A549 (cell line): ENCODE data around the gene DAB2. TPM values are rescaled to one million over a fixed set of nuclear protein-coding genes. Genes with fewer than 3 reads are reported as not detected.

Experiments used
- ATAC-seq, 2 experiments: fragments of 200-7000 bp in 1 of 2; fragments of >200 bp in 1 of 2; cut with Nextera tagmentation in 1 of 2; cut with Tn5 transposase in 1 of 2; 3 replicates each; pipeline versions ENCODE4 v1.8.0 to v1.9.1; 2018 to 2020; ENCODE audit warnings: mild to moderate bottlenecking in 1 of 2, moderate library complexity in 1 of 2
- CTCF ChIA-PET: fragments of 300-600 bp; sonication (Branson Sonifier 250); formaldehyde crosslinking; extraction: SDS; loops from one replicate; lab custom pipeline; 2021; ENCODE audit warnings: antibody characterized with exemption, inconsistent platforms; lab: Yijun Ruan, JAX
- POLR2A ChIA-PET: fragments of 350-600 bp; formaldehyde crosslinking; extraction: SDS; loops from one replicate; lab custom pipeline; 2021; ENCODE audit warnings: antibody characterized with exemption, inconsistent platforms; lab: Yijun Ruan, JAX
- DNase-seq, 2 experiments: peaks; one replicate each; pipeline versions ENCODE4 v3.0.0 to v3.0.0-alpha.2; 2011 to 2016; ENCODE audit warnings: low read depth in 1 of 2, low spot score in 1 of 2
- FAIRE-seq: peaks from 2 replicates; lab custom pipeline; 2011; peaks lifted over from hg19 to GRCh38; lab: Jason Lieb, UNC
- H3K27ac ChIP-seq, 2 experiments: fragments of >200 bp; sonication (Bioruptor Twin); formaldehyde crosslinking; 3 replicates each; pipeline ENCODE4 v1.5.1; 2016 to 2017
- H3K4me1 ChIP-seq: fragments of >200 bp; sonication (Bioruptor Twin); formaldehyde crosslinking; 3 replicates; pipeline ENCODE4 v1.6.1; 2016
- H3K4me2 ChIP-seq: fragments of >200 bp; sonication (Bioruptor Twin); formaldehyde crosslinking; 3 replicates; pipeline ENCODE4 v1.6.1; 2016
- H3K4me3 ChIP-seq: fragments of >200 bp; sonication (Bioruptor Twin); formaldehyde crosslinking; 3 replicates; pipeline ENCODE4 v1.5.1; 2016
- H3K9me3 ChIP-seq: fragments of >200 bp; sonication (Bioruptor Twin); formaldehyde crosslinking; 3 replicates; pipeline ENCODE4 v1.6.1; 2016
- ATOH8 ChIP-seq: fragments of 250-450 bp; sonication (Bioruptor Pico); IDR thresholded peaks from 2 replicates; pipeline ENCODE4 v1.5.0; 2020; ENCODE audit warnings: low read depth, mild to moderate bottlenecking, moderate library complexity
- BHLHE40 ChIP-seq: IDR thresholded peaks from 2 replicates; pipeline ENCODE4 v1.6.1; 2012; ENCODE audit warnings: low read depth, low read length, inconsistent platforms
- CBX2 ChIP-seq: fragments of 200-600 bp; sonication (generic); IDR thresholded peaks from 2 replicates; pipeline ENCODE4 v1.6.1; 2016; ENCODE audit warnings: low read depth, mild to moderate bottlenecking, borderline replicate concordance
- CBX8 ChIP-seq: fragments of 200-600 bp; sonication (generic); IDR thresholded peaks from 2 replicates; pipeline ENCODE4 v1.6.1; 2016
- CEBPB ChIP-seq, 2 experiments: fragments of >200 bp in 1 of 2; sonication (Bioruptor Twin) in 1 of 2; formaldehyde crosslinking in 1 of 2; IDR thresholded peaks; 2 replicates each; pipeline ENCODE4 v1.6.1; 2012 to 2016
- CHD4 ChIP-seq: fragments of 200-600 bp; sonication (generic); IDR thresholded peaks from 2 replicates; pipeline ENCODE4 v1.6.1; 2016; ENCODE audit warnings: antibody characterized with exemption, mild to moderate bottlenecking, borderline replicate concordance
- CTCF ChIP-seq: fragments of >200 bp; sonication (Bioruptor Twin); formaldehyde crosslinking; IDR thresholded peaks from 3 replicates; pipeline ENCODE4 v1.5.1; 2016
- EHF ChIP-seq: fragments of 250-450 bp; sonication (Bioruptor Pico); IDR thresholded peaks from 2 replicates; pipeline ENCODE4 v1.5.0; 2020; ENCODE audit warnings: mild to moderate bottlenecking
- EHMT2 ChIP-seq: fragments of 200-600 bp; sonication (generic); IDR thresholded peaks from 2 replicates; pipeline ENCODE4 v1.6.1; 2016; ENCODE audit warnings: antibody characterized with exemption, low read depth, mild to moderate bottlenecking, moderate library complexity
- EP300 ChIP-seq, 2 experiments: fragments of >200 bp; sonication (Bioruptor Twin); formaldehyde crosslinking; IDR thresholded peaks; 2 replicates in 1 of 2; 3 replicates in 1 of 2; pipeline ENCODE4 v1.6.1; 2016 to 2017
- ESRRA ChIP-seq: fragments of 150-350 bp; IDR thresholded peaks from 2 replicates; pipeline ENCODE4 v1.6.1; 2014; ENCODE audit warnings: mild to moderate bottlenecking, low read length, borderline replicate concordance
- FOSB ChIP-seq: fragments of 250-450 bp; sonication (Bioruptor Pico); IDR thresholded peaks from 2 replicates; pipeline ENCODE4 v1.5.0; 2020; ENCODE audit warnings: mild to moderate bottlenecking, moderate library complexity
- FOXS1 ChIP-seq: fragments of 250-450 bp; sonication (Bioruptor Pico); IDR thresholded peaks from 2 replicates; pipeline ENCODE4 v1.5.0; 2020; ENCODE audit warnings: mild to moderate bottlenecking, moderate library complexity
- HDAC2 ChIP-seq: fragments of 200-600 bp; sonication (generic); IDR thresholded peaks from 2 replicates; pipeline ENCODE4 v1.6.1; 2016
- HES2 ChIP-seq: fragments of >200 bp; sonication (Bioruptor Twin); formaldehyde crosslinking; IDR thresholded peaks from 2 replicates; pipeline ENCODE4 v1.6.1; 2016
- HEYL ChIP-seq: fragments of 250-450 bp; sonication (Bioruptor Pico); IDR thresholded peaks from 2 replicates; pipeline ENCODE4 v1.8.0; 2021; ENCODE audit warnings: mild to moderate bottlenecking, moderate library complexity
- HOXB13 ChIP-seq: fragments of 250-450 bp; sonication (Bioruptor Pico); IDR thresholded peaks from 2 replicates; pipeline ENCODE4 v1.5.0; 2020; ENCODE audit warnings: low read depth, mild to moderate bottlenecking, moderate library complexity
- MAFK ChIP-seq: fragments of 450-650 bp; IDR thresholded peaks from 2 replicates; pipeline ENCODE4 v1.6.1; 2014; ENCODE audit not compliant: partially characterized antibody
- MAZ ChIP-seq: fragments of 150-350 bp; IDR thresholded peaks from 2 replicates; pipeline ENCODE4 v1.6.1; 2014; ENCODE audit warnings: antibody characterized with exemption, low read depth, low read length, borderline replicate concordance
- MYC ChIP-seq: IDR thresholded peaks from 2 replicates; pipeline ENCODE4 v1.6.1; 2012; ENCODE audit warnings: mild to moderate bottlenecking, inconsistent platforms, low read length, improper control_type of control experiment, borderline replicate concordance
- NFE2L2 ChIP-seq: fragments of 150-350 bp; conservative IDR thresholded peaks from 2 replicates; pipeline ENCODE4 v1.6.1; 2014; ENCODE audit warnings: low read length
- PBX3 ChIP-seq: IDR thresholded peaks from 2 replicates; pipeline ENCODE4 v1.6.1; 2012
- PHF8 ChIP-seq: fragments of 200-600 bp; sonication (generic); IDR thresholded peaks from 2 replicates; pipeline ENCODE4 v1.6.1; 2016; ENCODE audit warnings: low read depth, mild to moderate bottlenecking, antibody characterized with exemption, moderate library complexity, borderline replicate concordance
- POLR2A ChIP-seq: IDR thresholded peaks from 2 replicates; pipeline ENCODE4 v1.6.1; 2012; ENCODE audit warnings: mild to moderate bottlenecking, low read length
- POLR2AphosphoS2 ChIP-seq: conservative IDR thresholded peaks from 2 replicates; pipeline ENCODE4 v1.6.1; 2012; ENCODE audit warnings: low read length, improper control_type of control experiment, inconsistent platforms
- RAD21 ChIP-seq, 2 experiments: fragments of >200 bp in 1 of 2; sonication (Bioruptor Twin) in 1 of 2; formaldehyde crosslinking in 1 of 2; IDR thresholded peaks in 1 of 2; conservative IDR thresholded peaks in 1 of 2; 2 replicates in 1 of 2; 3 replicates in 1 of 2; pipeline ENCODE4 v1.6.1; 2012 to 2018; ENCODE audit warnings: inconsistent platforms in 1 of 2
- RARB ChIP-seq: fragments of 250-450 bp; sonication (Bioruptor Pico); IDR thresholded peaks from 2 replicates; pipeline ENCODE4 v1.8.0; 2021; ENCODE audit warnings: mild to moderate bottlenecking, moderate library complexity
- RFX5 ChIP-seq: fragments of 450-650 bp; IDR thresholded peaks from 2 replicates; pipeline ENCODE4 v1.7.1; 2014; ENCODE audit warnings: antibody characterized with exemption, mild to moderate bottlenecking, moderate library complexity
- SMC3 ChIP-seq: fragments of >200 bp; sonication (Bioruptor Twin); formaldehyde crosslinking; IDR thresholded peaks from 3 replicates; pipeline ENCODE4 v1.6.1; 2018; ENCODE audit warnings: inconsistent platforms
- TFCP2L1 ChIP-seq: fragments of 250-450 bp; sonication (Bioruptor Pico); IDR thresholded peaks from 2 replicates; pipeline ENCODE4 v1.5.0; 2021; ENCODE audit warnings: mild to moderate bottlenecking
- TP53 ChIP-seq: fragments of 250-450 bp; sonication (Bioruptor Pico); IDR thresholded peaks from 2 replicates; pipeline ENCODE4 v1.5.0; 2021; ENCODE audit warnings: mild to moderate bottlenecking, moderate library complexity
- ZC3H11A ChIP-seq: fragments of 450-650 bp; IDR thresholded peaks from 2 replicates; pipeline ENCODE4 v1.6.1; 2014; ENCODE audit warnings: antibody characterized with exemption, mild to moderate bottlenecking
- ZNF302 ChIP-seq: fragments of 250-450 bp; sonication (Bioruptor Pico); IDR thresholded peaks from 2 replicates; pipeline ENCODE4 v1.9.0; 2021; ENCODE audit warnings: inconsistent platforms, mild to moderate bottlenecking, moderate library complexity
- WGBS: methylation state at CpG from one replicate; pipeline ENCODE4 v1.1.6; 2017; ENCODE audit errors: missing lambda C conversion rate; 5-methylcytosine and 5-hydroxymethylcytosine counted together
- polyA plus RNA-seq, 4 experiments: library from polyadenylated mRNA; depleted of rRNA in 3 of 4; stranded (reverse); fragments of >200 nt; fragmentation: RNase III in 1 of 4; extraction: RNeasy Plus Mini Kit Qiagen cat#74134 plus additional on column Dnase treatment in 1 of 4; gene quantifications; 2 replicates in 3 of 4; 3 replicates in 1 of 4; pipeline ENCODE4 v1.2.3, GENCODE V29; 2011 to 2017
- TF ChIP-seq, protein P1 (sequence below): fragments of 200-600 bp; sonication (generic); IDR thresholded peaks from 2 replicates; pipeline ENCODE4 v1.6.1; 2016; ENCODE audit warnings: antibody characterized with exemption, mild to moderate bottlenecking, moderate library complexity

The DAB2 gene
- polyA plus RNA-seq, 2 of the 4 experiments (the other 2 are of a cell fraction), result 13.6 to 17.1 TPM

DNA sequence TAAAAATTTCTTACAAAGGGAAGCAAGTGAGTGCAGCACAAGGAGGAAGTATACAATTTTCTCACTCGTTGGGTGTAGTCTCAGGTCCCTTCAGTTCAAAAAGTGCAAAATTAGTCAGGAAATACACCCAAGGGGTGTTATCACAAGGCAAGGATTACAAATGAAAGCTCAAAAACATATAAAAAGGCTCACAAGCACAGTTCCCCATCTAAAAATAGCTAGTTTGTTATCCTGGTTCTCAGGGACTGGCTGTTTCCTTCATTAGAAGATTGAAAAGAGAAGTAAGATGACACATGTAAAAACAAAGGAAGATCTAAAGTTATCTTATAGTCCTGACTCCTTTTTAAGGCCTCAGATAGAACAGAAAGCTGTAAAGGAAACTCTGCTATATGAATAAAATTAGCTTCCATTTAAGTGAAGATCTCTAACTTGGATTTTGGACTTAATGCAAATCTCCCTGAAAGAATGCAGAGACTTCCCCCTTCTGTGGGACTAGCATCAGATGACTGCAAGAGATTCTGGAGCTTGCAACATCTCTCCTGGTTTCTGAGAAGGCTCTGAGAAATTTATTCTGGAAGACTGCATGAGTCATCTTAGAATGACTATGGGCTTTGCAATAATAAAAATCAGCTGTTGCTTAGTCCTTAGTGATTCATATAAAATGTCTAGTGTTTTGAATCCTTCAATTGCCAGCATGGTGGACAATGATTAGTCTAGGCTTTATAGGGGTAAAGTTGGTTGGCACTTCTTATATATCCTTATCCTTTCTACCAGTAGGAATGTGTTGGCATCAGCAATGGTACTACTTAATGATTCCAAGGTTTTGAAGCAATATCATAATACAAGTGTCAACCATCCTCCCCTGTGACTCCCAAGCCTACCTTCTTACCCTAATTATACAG is 25.4 kb downstream of the DAB2 start:
- Histone ChIP-seq H3K4me1 (peaks cover 48% of the 10 kb centered on the region), H3K9me3 (no peaks in the 10 kb centered on the region), H3K4me3 (no peak overlapping the region), H3K4me2 (peak overlapping the region; percentile 59), H3K27ac (peak overlapping the region; percentile 75 to 88)
- POLR2A ChIA-PET, result interaction anchor here (1.0 to 2.9 kb wide), 2 partner anchors 21 to 25 kb away, joined by 3 to 25 read pairs; partner anchors contain the start of gene DAB2
- peak; percentile 62 to 89 for DNase-seq
- 88% methylated on average over 1 of the region's 1 CpG for WGBS
- ATAC-seq, result peak; percentile 96 to 99
- CTCF ChIA-PET, result interaction anchor here (0.6 to 5.0 kb wide), 6 partner anchors 12 to 171 kb away, joined by 3 to 30 read pairs (median 4); partner anchors contain the start of gene DAB2
- no peak for FAIRE-seq
- TF ChIP-seq EHF (CRISPR knock-in tag) (no peak), MAFK (peak; percentile 70), HDAC2 (no peak), PHF8 (no peak), CHD4 (no peak), RARB (CRISPR knock-in tag) (no peak), NFE2L2 (0 out of 2 replicates have a peak, but pooled peaks have one; percentile 57), TP53 (CRISPR knock-in tag) (no peak), PBX3 (0 out of 2 replicates have a peak, but pooled peaks have one; percentile 33), HEYL (CRISPR knock-in tag) (no peak), ZC3H11A (no peak), FOXS1 (CRISPR knock-in tag) (no peak), CEBPB (IDR thresholded peaks at IDR 0.05) (peak; percentile 95 to 97), FOSB (CRISPR knock-in tag) (no peak), ATOH8 (CRISPR knock-in tag) (no peak), CBX2 (no peak), POLR2AphosphoS2 (no peak), MAZ (no peak), HES2 (peak; percentile 75), POLR2A (no peak), HOXB13 (CRISPR knock-in tag) (no peak), TFCP2L1 (no peak), MYC (no peak), CBX8 (no peak), EP300 (IDR thresholded peaks at IDR 0.05) (peak; percentile 65; a peak in 2 of 5 replicates), CTCF (no peak), ZNF302 (CRISPR knock-in tag) (no peak), EHMT2 (peak; percentile 66), RAD21 (conservative IDR thresholded peaks at IDR 0.05 in 1 of 2, IDR thresholded peaks at IDR 0.05 in 1 of 2) (peak in 1 of 2 experiments; percentile 50; a peak in 2 of 5 replicates), BHLHE40 (no peak), SMC3 (peak; percentile 41; the same call in 1 of the 3 replicates), RFX5 (no peak), ESRRA (no peak)
- TF ChIP-seq, protein P1, sequence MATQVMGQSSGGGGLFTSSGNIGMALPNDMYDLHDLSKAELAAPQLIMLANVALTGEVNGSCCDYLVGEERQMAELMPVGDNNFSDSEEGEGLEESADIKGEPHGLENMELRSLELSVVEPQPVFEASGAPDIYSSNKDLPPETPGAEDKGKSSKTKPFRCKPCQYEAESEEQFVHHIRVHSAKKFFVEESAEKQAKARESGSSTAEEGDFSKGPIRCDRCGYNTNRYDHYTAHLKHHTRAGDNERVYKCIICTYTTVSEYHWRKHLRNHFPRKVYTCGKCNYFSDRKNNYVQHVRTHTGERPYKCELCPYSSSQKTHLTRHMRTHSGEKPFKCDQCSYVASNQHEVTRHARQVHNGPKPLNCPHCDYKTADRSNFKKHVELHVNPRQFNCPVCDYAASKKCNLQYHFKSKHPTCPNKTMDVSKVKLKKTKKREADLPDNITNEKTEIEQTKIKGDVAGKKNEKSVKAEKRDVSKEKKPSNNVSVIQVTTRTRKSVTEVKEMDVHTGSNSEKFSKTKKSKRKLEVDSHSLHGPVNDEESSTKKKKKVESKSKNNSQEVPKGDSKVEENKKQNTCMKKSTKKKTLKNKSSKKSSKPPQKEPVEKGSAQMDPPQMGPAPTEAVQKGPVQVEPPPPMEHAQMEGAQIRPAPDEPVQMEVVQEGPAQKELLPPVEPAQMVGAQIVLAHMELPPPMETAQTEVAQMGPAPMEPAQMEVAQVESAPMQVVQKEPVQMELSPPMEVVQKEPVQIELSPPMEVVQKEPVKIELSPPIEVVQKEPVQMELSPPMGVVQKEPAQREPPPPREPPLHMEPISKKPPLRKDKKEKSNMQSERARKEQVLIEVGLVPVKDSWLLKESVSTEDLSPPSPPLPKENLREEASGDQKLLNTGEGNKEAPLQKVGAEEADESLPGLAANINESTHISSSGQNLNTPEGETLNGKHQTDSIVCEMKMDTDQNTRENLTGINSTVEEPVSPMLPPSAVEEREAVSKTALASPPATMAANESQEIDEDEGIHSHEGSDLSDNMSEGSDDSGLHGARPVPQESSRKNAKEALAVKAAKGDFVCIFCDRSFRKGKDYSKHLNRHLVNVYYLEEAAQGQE, result no peak
